Measurements from ENCODE around the gene PFKP. TPM values are rescaled to one million over a fixed set of nuclear protein-coding genes. Genes with fewer than 3 reads are reported as not detected.

The PFKP gene
- total RNA-seq, 4 donors from 2014 or later = 56.6 to 154 (median 115) TPM

DNA sequence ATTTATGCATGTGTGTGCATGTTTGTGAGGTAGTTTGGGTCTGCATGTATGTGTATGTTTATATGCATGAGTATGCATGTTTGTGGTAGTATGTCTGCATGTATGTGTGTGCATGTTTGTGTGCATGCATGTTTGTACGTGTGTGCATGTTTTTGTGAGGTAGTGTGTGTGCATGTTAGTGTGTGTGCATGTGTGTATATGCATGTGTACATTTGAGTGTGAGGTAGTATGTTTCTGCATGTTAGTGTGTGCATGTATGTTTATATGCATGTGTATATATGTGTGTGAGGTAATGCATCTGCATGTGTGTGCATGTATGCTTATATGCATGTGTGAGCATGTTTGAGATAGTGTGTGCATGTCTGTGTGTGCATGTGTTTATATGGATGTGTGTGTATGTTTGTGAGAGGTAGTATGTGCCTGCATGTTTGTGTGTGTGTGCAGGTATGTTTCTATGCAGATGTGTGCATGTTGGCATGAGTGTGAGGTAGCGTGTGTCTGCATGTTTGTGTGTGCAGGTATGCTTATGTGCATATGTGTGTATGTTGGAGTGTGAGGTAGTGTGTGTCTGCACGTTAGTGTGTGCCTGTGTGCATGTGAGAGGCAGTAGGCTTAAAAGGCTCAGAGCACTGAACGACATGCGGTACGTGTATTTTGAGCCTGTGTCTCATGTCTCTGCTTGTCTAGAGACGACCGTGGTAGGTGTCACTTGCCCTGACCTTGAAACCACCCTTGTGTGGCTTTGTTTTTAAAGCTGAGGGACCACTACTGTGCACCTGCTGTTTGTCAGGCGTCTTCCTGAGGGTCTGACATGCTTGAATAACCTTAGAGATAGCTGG is 43.7 kb downstream of the PFKP start:
- peaks cover 31 to 33% of the 10 kb centered on the region in 2 donors for H3K36me3 ChIP-seq
- no peaks in the 10 kb centered on the region for H3K27me3 ChIP-seq
- no peak for DNase-seq
- no peak overlapping the region for H3K4me3 ChIP-seq (replicated peaks in 1 of 3)
- TF ChIP-seq POLR2A (IDR thresholded peaks at IDR 0.05) = no peak
- TF ChIP-seq CTCF (IDR thresholded peaks at IDR 0.05) = no peak
- H3K4me1 ChIP-seq = peaks cover 8 to 9% of the 10 kb centered on the region in 2 donors
- no peaks in the 10 kb centered on the region for H3K9me3 ChIP-seq
- 63 to 69% methylated on average over 9 of the region's 9 CpGs for WGBS, 2 donors
- H3K27ac ChIP-seq = peak overlapping the region in 1 of 3 donors; percentile 40
- intact Hi-C loops (cut with DNase I) = no loop called here

GRCh38 chr10:3111621-3112163 is 44.3 kb downstream of the PFKP start:
- TF ChIP-seq CTCF (IDR thresholded peaks at IDR 0.05) (no peak), POLR2A (IDR thresholded peaks at IDR 0.05) (no peak)
- no peaks in the 10 kb centered on the region for H3K27me3 ChIP-seq
- intact Hi-C loops (cut with DNase I) = no loop called here
- WGBS, 2 donors = 49 to 51% methylated on average over 15 of the region's 15 CpGs
- peak in 1 of 2 donors; percentile 60 for DNase-seq
- H3K4me1 ChIP-seq = peaks cover 8 to 9% of the 10 kb centered on the region in 2 donors
- peaks cover 36 to 39% of the 10 kb centered on the region in 2 donors for H3K36me3 ChIP-seq
- H3K9me3 ChIP-seq = no peaks in the 10 kb centered on the region
- peak overlapping the region in 1 of 3 donors; percentile 40 for H3K27ac ChIP-seq
- H3K4me3 ChIP-seq (replicated peaks in 1 of 3) = no peak overlapping the region

DNA sequence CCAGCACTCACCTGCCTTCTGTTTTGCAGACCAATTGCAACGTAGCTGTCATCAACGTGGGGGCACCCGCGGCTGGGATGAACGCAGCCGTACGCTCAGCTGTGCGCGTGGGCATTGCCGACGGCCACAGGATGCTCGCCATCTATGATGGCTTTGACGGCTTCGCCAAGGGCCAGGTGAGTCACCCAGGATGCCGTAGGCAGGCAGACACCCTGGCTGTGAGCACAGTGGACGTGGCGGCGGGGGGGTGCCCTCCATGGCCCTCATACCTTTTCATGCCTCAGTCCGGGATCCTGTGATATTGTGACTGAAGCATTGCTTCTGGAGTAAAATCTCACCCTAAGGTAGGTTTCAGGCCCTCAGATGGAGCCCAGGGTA is 46.0 kb downstream of the PFKP start:
- H3K4me1 ChIP-seq = peaks cover 8 to 9% of the 10 kb centered on the region in 2 donors
- peaks cover 45 to 46% of the 10 kb centered on the region in 2 donors for H3K36me3 ChIP-seq
- DNase-seq = no peak
- 93 to 95% methylated on average over 18 to 19 of the region's 19 CpGs for WGBS, 2 donors
- H3K27ac ChIP-seq = no peak overlapping the region
- no peaks in the 10 kb centered on the region for H3K9me3 ChIP-seq
- no peak for TF ChIP-seq CTCF (IDR thresholded peaks at IDR 0.05)
- no peaks in the 10 kb centered on the region for H3K27me3 ChIP-seq
- H3K4me3 ChIP-seq (replicated peaks in 1 of 3) = no peak overlapping the region
- intact Hi-C loops (cut with DNase I) = no loop called here

DNA sequence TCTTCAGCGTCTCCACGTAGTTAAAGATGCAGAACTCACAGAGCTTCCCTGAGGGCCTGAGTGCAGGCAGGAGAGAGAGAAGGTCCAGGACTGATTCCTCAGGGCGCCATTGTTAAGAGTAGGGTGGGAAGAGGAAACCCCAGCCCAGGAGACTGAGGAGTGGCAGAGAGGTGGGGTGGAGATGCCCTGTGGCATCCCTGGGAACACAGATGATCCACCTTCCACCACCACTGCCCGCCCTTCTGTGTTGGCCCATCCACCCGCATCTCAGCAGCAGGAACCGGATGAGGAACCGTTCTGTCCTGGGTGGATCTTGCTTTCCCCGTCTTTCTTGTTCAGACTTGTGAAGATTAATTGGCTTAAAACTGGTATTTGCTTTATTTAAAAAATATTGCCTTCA is 48.3 kb downstream of the PFKP start:
- intact Hi-C loops (cut with DNase I) = no loop called here
- Histone ChIP-seq H3K4me3 (replicated peaks in 1 of 3) (no peak overlapping the region), H3K9me3 (no peaks in the 10 kb centered on the region), H3K27ac (no peak overlapping the region), H3K36me3 (peaks cover 30 to 31% of the 10 kb centered on the region in 2 donors), H3K4me1 (peaks cover 8 to 9% of the 10 kb centered on the region in 2 donors), H3K27me3 (no peaks in the 10 kb centered on the region)
- TF ChIP-seq CTCF (IDR thresholded peaks at IDR 0.05) = no peak
- TF ChIP-seq POLR2A (IDR thresholded peaks at IDR 0.05) = no peak
- WGBS, 2 donors = 92 to 94% methylated on average over 8 of the region's 8 CpGs
- DNase-seq = no peak

DNA sequence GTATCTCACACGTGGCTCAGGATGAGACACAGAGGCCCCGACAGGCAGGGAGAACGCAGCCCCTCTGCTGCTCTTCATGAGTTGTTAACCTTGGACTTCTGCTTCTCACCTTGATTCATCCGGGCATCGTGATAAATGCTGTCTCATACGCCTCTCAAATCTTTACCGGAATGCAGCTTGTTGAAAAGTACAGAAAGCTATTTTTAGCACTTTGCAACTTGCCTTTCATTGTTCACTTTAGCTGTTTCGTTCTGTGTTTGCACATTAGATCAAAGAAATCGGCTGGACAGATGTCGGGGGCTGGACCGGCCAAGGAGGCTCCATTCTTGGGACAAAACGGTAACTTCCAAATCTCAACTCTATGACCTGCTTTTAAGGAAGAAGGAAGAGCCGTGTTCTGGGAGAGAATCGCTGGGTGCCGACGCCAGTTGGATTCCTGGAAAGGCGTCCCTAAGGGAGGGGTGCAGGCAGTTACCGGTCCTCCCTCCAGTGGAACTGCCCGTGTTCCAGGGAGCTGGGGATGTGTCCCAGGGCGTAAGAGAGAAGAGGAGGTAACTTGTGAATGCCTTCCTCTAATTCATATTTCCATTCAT is 49.3 kb downstream of the PFKP start:
- TF ChIP-seq POLR2A (IDR thresholded peaks at IDR 0.05) = no peak
- TF ChIP-seq CTCF (IDR thresholded peaks at IDR 0.05) = no peak
- Histone ChIP-seq H3K27ac (no peak overlapping the region), H3K4me1 (peaks cover 2% of the 10 kb centered on the region in 2 donors), H3K27me3 (no peaks in the 10 kb centered on the region), H3K9me3 (no peaks in the 10 kb centered on the region), H3K4me3 (replicated peaks in 1 of 3) (no peak overlapping the region), H3K36me3 (peaks cover 30 to 31% of the 10 kb centered on the region in 2 donors)
- intact Hi-C loops (cut with DNase I) = no loop called here
- DNase-seq = no peak
- WGBS, 2 donors = 82 to 83% methylated on average over 20 of the region's 20 CpGs
